NCI-H1105 treated with DMSO at 0.1 percent for 48 hours (cell line): ENCODE data around the gene ITPR1.
A peak's percentile ranks its signal among the peaks of the same experiment; 100 is the strongest.
"Not testable (repeated sequence)": the region's sequence is repeated elsewhere in the genome, so short reads cannot be mapped to it uniquely, and the experiment has no call there.

Experiments
- DNase-seq: peaks from one replicate; lab custom pipeline; 2025; lab: John Stamatoyannopoulos, UW

The ITPR1 gene

GRCh38 chr3:4493014-4493940 lies at the start of gene ITPR1:
TSS of gene ITPR1 (plus strand) at chr3:4493348. CDS start at chr3:4516492, 23,144 bp downstream.
- DNase-seq, result peak; percentile 89

GRCh38 chr3:4447295-4447999 lies 45.7 kb upstream of the ITPR1 start:
- DNase-seq, result no peak

- no peak for DNase-seq
These were observed 45.0 kb upstream of the ITPR1 start for GRCh38 chr3:4448187-4448586.

GRCh38 chr3:4449043-4449805 lies 43.9 kb upstream of the ITPR1 start:
- no peak for DNase-seq

- DNase-seq, result no peak
These were observed 39.0 kb upstream of the ITPR1 start for GRCh38 chr3:4454142-4454541.

- not testable (repeated sequence) for DNase-seq
These were observed 36.4 kb upstream of the ITPR1 start for GRCh38 chr3:4456780-4457179.

- DNase-seq, result no peak
These were observed 34.2 kb upstream of the ITPR1 start for GRCh38 chr3:4458961-4459360.

- DNase-seq, result no peak
These were observed 32.8 kb upstream of the ITPR1 start for GRCh38 chr3:4460334-4460733.

GRCh38 chr3:4461468-4462090 lies 31.6 kb upstream of the ITPR1 start:
- DNase-seq, result no peak

- no peak for DNase-seq
These were observed 30.6 kb upstream of the ITPR1 start for GRCh38 chr3:4462369-4463040.

- no peak for DNase-seq
These were observed 28.6 kb upstream of the ITPR1 start for GRCh38 chr3:4464576-4464975.

- DNase-seq, result peak; percentile 48
These were observed 26.2 kb upstream of the ITPR1 start, which contains the start of gene SUMF1 for GRCh38 chr3:4466741-4467521. TSS of gene SUMF1 (minus strand) at chr3:4467269. CDS start at chr3:4467245, 24 bp downstream.

- DNase-seq, result no peak
These were observed 25.7 kb upstream of the ITPR1 start for GRCh38 chr3:4467522-4467867.

- peak; percentile 75 for DNase-seq
These were observed 21.2 kb upstream of the ITPR1 start for GRCh38 chr3:4471907-4472306.

- no peak for DNase-seq
These were observed 20.8 kb upstream of the ITPR1 start for GRCh38 chr3:4472312-4472711.

- no peak for DNase-seq
These were observed 20.4 kb upstream of the ITPR1 start for GRCh38 chr3:4472766-4473165.

GRCh38 chr3:4474683-4475490 lies 18.3 kb upstream of the ITPR1 start:
- no peak for DNase-seq

GRCh38 chr3:4475804-4476203 lies 17.3 kb upstream of the ITPR1 start:
- DNase-seq, result no peak

- DNase-seq, result no peak
These were observed 16.7 kb upstream of the ITPR1 start for GRCh38 chr3:4476496-4476895.

- DNase-seq, result no peak
These were observed 14.9 kb upstream of the ITPR1 start for GRCh38 chr3:4478261-4478660.
